SIG-M5 (cell line): ENCODE measurements around the gene ATP9B.
"Not testable (repeated sequence)": the region's sequence is repeated elsewhere in the genome, so short reads cannot be mapped to it uniquely, and the experiment has no call there.

Experiments used
- DNase-seq: peaks from one replicate; lab custom pipeline; 2025; lab: John Stamatoyannopoulos, UW

Gene ATP9B

GRCh38 chr18:79361766-79362522, 292.8 kb downstream of the ATP9B start:
- no peak for DNase-seq

GRCh38 chr18:79365701-79366100, 296.5 kb downstream of the ATP9B start:
- DNase-seq = no peak

- no peak for DNase-seq
These were observed 297.2 kb downstream of the ATP9B start for GRCh38 chr18:79366177-79367094.

- no peak for DNase-seq
These were observed 298.3 kb downstream of the ATP9B start for GRCh38 chr18:79367480-79367879.

- no peak for DNase-seq
These were observed 298.8 kb downstream of the ATP9B start for GRCh38 chr18:79367989-79368388.

GRCh38 chr18:79368681-79369080, 299.5 kb downstream of the ATP9B start:
- DNase-seq = no peak

- DNase-seq = no peak
These were observed 302.4 kb downstream of the ATP9B start for GRCh38 chr18:79371561-79372121.

GRCh38 chr18:79372461-79372860, 303.3 kb downstream of the ATP9B start:
- no peak for DNase-seq

- DNase-seq = no peak
These were observed 303.8 kb downstream of the ATP9B start for GRCh38 chr18:79372991-79373390.

GRCh38 chr18:79373736-79374135, 304.5 kb downstream of the ATP9B start:
- DNase-seq = no peak

GRCh38 chr18:79374408-79375171, 305.4 kb downstream of the ATP9B start:
- DNase-seq = no peak

- DNase-seq = no peak
These were observed 306.4 kb downstream of the ATP9B start for GRCh38 chr18:79375441-79376154.

- not testable (repeated sequence) for DNase-seq
These were observed 307.5 kb downstream of the ATP9B start for GRCh38 chr18:79376661-79377060.

GRCh38 chr18:79377187-79377891, 308.1 kb downstream of the ATP9B start:
- no peak for DNase-seq

- no peak for DNase-seq
These were observed 309.5 kb downstream of the ATP9B start for GRCh38 chr18:79378536-79379250.

GRCh38 chr18:79379251-79379905, 310.2 kb downstream of the ATP9B start:
- no peak for DNase-seq

GRCh38 chr18:79379931-79380815, 311.0 kb downstream of the ATP9B start:
- DNase-seq = no peak
